ENCODE results near the gene NME7. TPM values are rescaled to one million over a fixed set of nuclear protein-coding genes. Genes with fewer than 3 reads are reported as not detected.

Gene NME7
- total and polyA plus RNA-seq, 2 experiments from 2014 or later, result 22.3 to 35.3 TPM

DNA sequence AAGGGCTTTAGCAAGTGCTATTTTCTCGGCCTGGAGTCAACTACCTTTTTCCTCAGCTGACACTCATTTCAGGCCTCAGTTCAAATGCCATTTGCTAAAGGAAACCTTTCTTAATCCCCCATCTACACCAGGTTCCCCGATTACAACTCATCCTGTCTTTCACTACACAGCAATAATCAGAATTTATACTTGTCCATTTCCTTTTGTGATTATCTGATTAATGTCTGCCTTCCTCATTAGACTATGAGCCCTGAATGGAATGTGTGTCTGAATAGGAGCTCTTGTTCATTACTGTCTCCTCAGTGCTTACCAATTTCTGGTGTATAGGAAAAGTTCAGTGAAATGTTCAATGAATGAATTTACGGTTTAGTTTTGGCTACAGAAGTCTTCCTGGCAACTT lies 224.3 kb downstream of the NME7 start:
- DNase-seq, result no peak
- Histone ChIP-seq H3F3A (ENCODE audit: insufficient read depth) (no peaks in the 10 kb centered on the region), H3K4me2 (ENCODE audit: unreplicated experiment) (no peak overlapping the region), H4K20me1 (ENCODE audit: insufficient read depth) (no peaks in the 10 kb centered on the region), H3K4me1 (ENCODE audit: insufficient read depth) (no peaks in the 10 kb centered on the region), H3K27me3 (replicated peaks; ENCODE audit: insufficient read depth) (no peaks in the 10 kb centered on the region), H3K27ac (no peak overlapping the region), H3K9me2 (ENCODE audit: insufficient read depth) (no peaks in the 10 kb centered on the region), H3K9me3 (ENCODE audit: low read depth) (no peaks in the 10 kb centered on the region), H3K9ac (no peak overlapping the region), H3K4me3 (no peak overlapping the region), H3K79me2 (ENCODE audit: insufficient read depth) (no peaks in the 10 kb centered on the region), H3K36me3 (ENCODE audit: low read depth) (no peaks in the 10 kb centered on the region), H2AFZ (no peak overlapping the region)
- WGBS, 2 experiments (ENCODE audit: low coverage in 1 of 2, low lambda C conversion rate in 2 of 2, missing lambda C conversion rate in 2 of 2), result 70 to 81% methylated on average over 3 of the region's 3 CpGs
- TF ChIP-seq EZH2 (IDR thresholded peaks at IDR 0.05; ENCODE audit: insufficient read depth, poor library complexity, severe bottlenecking) (no peak), EZH2phosphoT487 (IDR thresholded peaks at IDR 0.05; ENCODE audit: insufficient read depth, low read depth) (no peak)
- in situ Hi-C loops (cut with MboI), result no loop called here

DNA sequence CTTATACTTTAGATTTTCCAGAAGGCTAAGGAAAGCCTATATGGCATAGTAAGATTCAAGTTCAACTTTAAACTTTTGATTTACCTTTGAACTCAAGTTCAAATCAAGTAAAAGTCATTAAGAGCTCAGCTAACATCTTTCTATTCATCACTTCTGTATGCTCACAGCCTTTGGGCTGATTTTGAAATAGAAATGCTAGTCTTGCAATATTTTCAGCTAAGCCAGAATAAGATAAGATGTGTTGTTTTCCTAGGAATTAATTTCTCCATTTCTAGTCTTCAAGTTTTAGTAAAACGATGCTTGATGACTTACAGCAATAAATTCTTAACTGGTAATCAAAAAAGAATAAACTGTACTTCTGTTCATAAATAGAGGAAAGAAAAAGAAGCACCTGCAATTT lies 225.5 kb downstream of the NME7 start:
- no peaks in the 10 kb centered on the region for H3K4me1 ChIP-seq (ENCODE audit: insufficient read depth)
- no peak overlapping the region for H2AFZ ChIP-seq
- H3K9me2 ChIP-seq (ENCODE audit: insufficient read depth), result no peaks in the 10 kb centered on the region
- WGBS, 2 experiments (ENCODE audit: low coverage in 1 of 2, low lambda C conversion rate in 2 of 2, missing lambda C conversion rate in 2 of 2), result 85 to 94% methylated on average over 1 of the region's 1 CpG
- TF ChIP-seq EZH2 (IDR thresholded peaks at IDR 0.05; ENCODE audit: insufficient read depth, poor library complexity, severe bottlenecking) (no peak), EZH2phosphoT487 (IDR thresholded peaks at IDR 0.05; ENCODE audit: insufficient read depth, low read depth) (no peak)
- H3K27me3 ChIP-seq (replicated peaks; ENCODE audit: insufficient read depth), result no peaks in the 10 kb centered on the region
- no peaks in the 10 kb centered on the region for H3K79me2 ChIP-seq (ENCODE audit: insufficient read depth)
- in situ Hi-C loops (cut with MboI), result no loop called here
- H3K9me3 ChIP-seq (ENCODE audit: low read depth), result no peaks in the 10 kb centered on the region
- no peak overlapping the region for H3K27ac ChIP-seq
- no peak overlapping the region for H3K4me3 ChIP-seq
- H3K9ac ChIP-seq, result no peak overlapping the region
- H3K36me3 ChIP-seq (ENCODE audit: low read depth), result no peaks in the 10 kb centered on the region
- DNase-seq, result no peak
- no peaks in the 10 kb centered on the region for H4K20me1 ChIP-seq (ENCODE audit: insufficient read depth)
- H3F3A ChIP-seq (ENCODE audit: insufficient read depth), result no peaks in the 10 kb centered on the region
- H3K4me2 ChIP-seq (ENCODE audit: unreplicated experiment), result no peak overlapping the region

DNA sequence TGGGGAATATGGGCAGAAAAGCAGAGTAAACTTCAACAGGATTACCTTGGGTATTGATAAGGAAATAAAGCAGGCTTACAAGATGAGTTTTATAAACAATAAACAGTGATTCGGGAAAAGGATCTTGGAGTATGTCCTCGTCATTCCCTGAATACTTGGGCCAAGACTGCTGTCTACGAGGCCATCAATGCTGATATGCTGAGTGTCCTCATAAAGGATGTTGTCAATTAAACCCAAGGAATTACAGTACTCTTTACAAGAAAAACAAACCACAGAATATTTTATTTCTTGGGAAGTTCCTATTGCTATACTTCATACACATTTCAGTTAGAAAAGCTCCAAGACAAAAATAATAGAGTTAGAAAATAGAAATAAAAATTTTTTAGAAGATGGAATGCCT lies 226.2 kb downstream of the NME7 start:
- TF ChIP-seq EZH2 (IDR thresholded peaks at IDR 0.05; ENCODE audit: insufficient read depth, poor library complexity, severe bottlenecking), result no peak
- no peak for TF ChIP-seq EZH2phosphoT487 (IDR thresholded peaks at IDR 0.05; ENCODE audit: insufficient read depth, low read depth)
- no peaks in the 10 kb centered on the region for H3K4me1 ChIP-seq (ENCODE audit: insufficient read depth)
- H4K20me1 ChIP-seq (ENCODE audit: insufficient read depth), result no peaks in the 10 kb centered on the region
- no peaks in the 10 kb centered on the region for H3K36me3 ChIP-seq (ENCODE audit: low read depth)
- no peak for DNase-seq
- no peaks in the 10 kb centered on the region for H3K79me2 ChIP-seq (ENCODE audit: insufficient read depth)
- H3K4me3 ChIP-seq, result no peak overlapping the region
- no peak overlapping the region for H3K9ac ChIP-seq
- in situ Hi-C loops (cut with MboI), result no loop called here
- WGBS, 2 experiments (ENCODE audit: low coverage in 1 of 2, low lambda C conversion rate in 2 of 2, missing lambda C conversion rate in 2 of 2), result 82 to 85% methylated on average over 3 of the region's 3 CpGs
- no peak overlapping the region for H3K4me2 ChIP-seq (ENCODE audit: unreplicated experiment)
- H3K27me3 ChIP-seq (replicated peaks; ENCODE audit: insufficient read depth), result no peaks in the 10 kb centered on the region
- no peaks in the 10 kb centered on the region for H3F3A ChIP-seq (ENCODE audit: insufficient read depth)
- no peaks in the 10 kb centered on the region for H3K9me2 ChIP-seq (ENCODE audit: insufficient read depth)
- no peak overlapping the region for H2AFZ ChIP-seq
- no peak overlapping the region for H3K27ac ChIP-seq
- no peaks in the 10 kb centered on the region for H3K9me3 ChIP-seq (ENCODE audit: low read depth)

DNA sequence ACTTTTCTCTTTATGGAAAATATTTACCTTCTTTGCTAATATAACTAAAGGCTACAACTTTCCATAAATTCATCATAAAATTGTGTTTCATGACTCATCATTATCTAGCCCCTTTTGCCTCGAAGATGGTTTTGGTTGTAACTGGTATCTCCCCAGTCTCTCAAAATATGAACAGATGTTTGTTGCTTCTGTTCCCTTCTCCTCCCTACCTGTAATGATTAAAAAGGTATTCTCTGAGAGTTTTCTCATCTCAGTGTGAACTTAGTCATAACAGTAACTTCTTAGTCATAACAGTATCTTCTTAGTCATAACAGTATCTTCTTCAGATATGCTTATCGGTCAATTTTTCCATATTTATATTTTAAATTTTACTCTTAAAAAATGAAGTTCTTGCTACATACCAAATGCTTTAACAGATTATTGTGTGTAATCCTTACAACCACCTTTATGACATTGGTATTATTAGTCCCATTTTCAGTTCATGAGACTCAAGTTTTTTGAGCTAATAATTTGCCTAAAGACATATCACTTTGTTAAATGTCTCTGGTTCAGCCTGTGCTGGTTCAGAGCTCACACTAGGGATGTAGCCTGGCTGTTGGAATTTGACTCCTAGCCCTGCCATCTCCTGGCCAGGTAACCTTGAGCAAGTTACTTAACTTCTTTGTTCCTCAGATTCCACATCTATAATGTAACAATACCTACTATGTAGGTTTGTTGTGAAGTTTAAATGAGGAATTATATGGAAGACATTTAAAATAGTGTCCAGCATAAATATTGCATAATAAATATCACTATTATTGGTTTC lies 228.5 kb downstream of the NME7 start:
- no peaks in the 10 kb centered on the region for H3K27me3 ChIP-seq (replicated peaks; ENCODE audit: insufficient read depth)
- H4K20me1 ChIP-seq (ENCODE audit: insufficient read depth), result no peaks in the 10 kb centered on the region
- no peak overlapping the region for H3K27ac ChIP-seq
- H3K4me2 ChIP-seq (ENCODE audit: unreplicated experiment), result no peak overlapping the region
- no peaks in the 10 kb centered on the region for H3K9me3 ChIP-seq (ENCODE audit: low read depth)
- TF ChIP-seq EZH2 (IDR thresholded peaks at IDR 0.05; ENCODE audit: insufficient read depth, poor library complexity, severe bottlenecking) (no peak), EZH2phosphoT487 (IDR thresholded peaks at IDR 0.05; ENCODE audit: insufficient read depth, low read depth) (no peak)
- H3K9me2 ChIP-seq (ENCODE audit: insufficient read depth), result no peaks in the 10 kb centered on the region
- no peak overlapping the region for H3K9ac ChIP-seq
- H2AFZ ChIP-seq, result no peak overlapping the region
- no peak for DNase-seq
- no peaks in the 10 kb centered on the region for H3K79me2 ChIP-seq (ENCODE audit: insufficient read depth)
- no peaks in the 10 kb centered on the region for H3K36me3 ChIP-seq (ENCODE audit: low read depth)
- H3K4me3 ChIP-seq, result no peak overlapping the region
- WGBS, 2 experiments (ENCODE audit: low coverage in 1 of 2, low lambda C conversion rate in 2 of 2, missing lambda C conversion rate in 2 of 2), result 95 to 99% methylated on average over 2 of the region's 2 CpGs
- no peaks in the 10 kb centered on the region for H3K4me1 ChIP-seq (ENCODE audit: insufficient read depth)
- in situ Hi-C loops (cut with MboI), result no loop called here
- H3F3A ChIP-seq (ENCODE audit: insufficient read depth), result no peaks in the 10 kb centered on the region
